ENCODE measurements around the gene IFI6. TPM values are rescaled to one million over a fixed set of nuclear protein-coding genes. Genes with fewer than 3 reads are reported as not detected.

The IFI6 gene
- total and polyA plus RNA-seq, 2 donors (not counting 1 experiment from before 2014, with no cell fraction given): 11.7 to 12.0 TPM

DNA sequence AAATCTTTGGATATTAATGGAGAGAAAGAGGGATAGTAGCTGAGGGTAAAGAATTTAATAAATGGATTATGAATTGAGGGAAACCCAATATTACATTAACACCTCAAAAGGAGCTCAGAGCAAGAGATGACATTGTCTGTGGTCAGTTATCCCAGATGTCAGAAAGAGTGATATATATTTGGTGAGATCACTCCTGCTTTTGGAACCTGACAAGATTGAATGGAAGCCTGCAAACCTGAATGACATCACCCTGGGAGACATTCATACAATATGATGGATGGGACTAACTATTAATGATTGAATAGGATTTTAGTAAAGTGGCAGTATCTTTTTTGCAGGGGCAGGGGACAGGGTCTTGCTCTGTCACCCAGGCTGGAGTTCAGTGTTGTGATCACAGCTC is 6.8 kb upstream of the IFI6 start:
- Mint-ChIP-seq H3K9me3 (ENCODE audit: insufficient read depth) (peaks cover 9% of the 10 kb centered on the region), H3K4me3 (no peak overlapping the region), H3K4me1 (no peaks in the 10 kb centered on the region), H3K27ac (no peak overlapping the region), H3K27me3 (no peaks in the 10 kb centered on the region)
- TF ChIP-seq, protein P1, sequence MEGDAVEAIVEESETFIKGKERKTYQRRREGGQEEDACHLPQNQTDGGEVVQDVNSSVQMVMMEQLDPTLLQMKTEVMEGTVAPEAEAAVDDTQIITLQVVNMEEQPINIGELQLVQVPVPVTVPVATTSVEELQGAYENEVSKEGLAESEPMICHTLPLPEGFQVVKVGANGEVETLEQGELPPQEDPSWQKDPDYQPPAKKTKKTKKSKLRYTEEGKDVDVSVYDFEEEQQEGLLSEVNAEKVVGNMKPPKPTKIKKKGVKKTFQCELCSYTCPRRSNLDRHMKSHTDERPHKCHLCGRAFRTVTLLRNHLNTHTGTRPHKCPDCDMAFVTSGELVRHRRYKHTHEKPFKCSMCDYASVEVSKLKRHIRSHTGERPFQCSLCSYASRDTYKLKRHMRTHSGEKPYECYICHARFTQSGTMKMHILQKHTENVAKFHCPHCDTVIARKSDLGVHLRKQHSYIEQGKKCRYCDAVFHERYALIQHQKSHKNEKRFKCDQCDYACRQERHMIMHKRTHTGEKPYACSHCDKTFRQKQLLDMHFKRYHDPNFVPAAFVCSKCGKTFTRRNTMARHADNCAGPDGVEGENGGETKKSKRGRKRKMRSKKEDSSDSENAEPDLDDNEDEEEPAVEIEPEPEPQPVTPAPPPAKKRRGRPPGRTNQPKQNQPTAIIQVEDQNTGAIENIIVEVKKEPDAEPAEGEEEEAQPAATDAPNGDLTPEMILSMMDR (IDR thresholded peaks at IDR 0.05): no peak
- TF ChIP-seq EZH2 (IDR thresholded peaks at IDR 0.05; ENCODE audit: borderline replicate concordance, insufficient read depth, low read depth, low read length, poor library complexity, severe bottlenecking): no peak
- Histone ChIP-seq H3K36me3 (replicated peaks in 1 of 2; ENCODE audit: control extremely low read depth in 1 of 2, control insufficient read depth in 1 of 2, extremely low read depth in 1 of 2, insufficient read depth in 2 of 2, low read length in 1 of 2) (no peaks in the 10 kb centered on the region), H3K9me3 (ENCODE audit: control extremely low read depth in 1 of 3, control insufficient read depth in 2 of 3, insufficient read depth in 1 of 3, low read length in 2 of 3) (peaks cover 0 to 23% (median 19%) of the 10 kb centered on the region in 3 donors), H3K4me2 (replicated peaks; ENCODE audit: low read depth, low read length, poor library complexity, severe bottlenecking) (no peak overlapping the region), H3K9ac (ENCODE audit: low read length) (no peak overlapping the region), H3K27ac (ENCODE audit: low read length in 2 of 2) (no peak overlapping the region), H3K4me3 (ENCODE audit: control extremely low read depth in 1 of 5, extremely low read depth in 1 of 5, insufficient read depth in 1 of 5, low read depth in 2 of 5, low read length in 4 of 5) (no peak overlapping the region), H3K27me3 (replicated peaks in 1 of 4; ENCODE audit: control extremely low read depth in 1 of 4, control insufficient read depth in 3 of 4, insufficient read depth in 4 of 4, low read length in 3 of 4) (no peaks in the 10 kb centered on the region), H3K79me2 (ENCODE audit: control insufficient read depth, insufficient read depth, low read length) (no peaks in the 10 kb centered on the region), H4K20me1 (ENCODE audit: control insufficient read depth, insufficient read depth, low read length, poor library complexity, severe bottlenecking) (no peaks in the 10 kb centered on the region), H3K4me1 (ENCODE audit: control insufficient read depth in 2 of 2, insufficient read depth in 2 of 2, low read length in 2 of 2) (no peaks in the 10 kb centered on the region), H2AFZ (ENCODE audit: insufficient read depth, low read depth, low read length, poor library complexity, severe bottlenecking) (no peak overlapping the region)
- intact Hi-C loops (cut with micrococcal nuclease): no loop called here
- POLR2A ChIA-PET: no interaction called here
- CTCF ChIA-PET: interaction anchor here (0.6 to 1.7 kb wide), 3 partner anchors 9 to 370 kb away, joined by 3 to 5 read pairs (median 4); partner anchors contain the start of gene FAM76A
- ATAC-seq (ENCODE audit: low read depth) (no peak), DNase-seq (no peak)

DNA sequence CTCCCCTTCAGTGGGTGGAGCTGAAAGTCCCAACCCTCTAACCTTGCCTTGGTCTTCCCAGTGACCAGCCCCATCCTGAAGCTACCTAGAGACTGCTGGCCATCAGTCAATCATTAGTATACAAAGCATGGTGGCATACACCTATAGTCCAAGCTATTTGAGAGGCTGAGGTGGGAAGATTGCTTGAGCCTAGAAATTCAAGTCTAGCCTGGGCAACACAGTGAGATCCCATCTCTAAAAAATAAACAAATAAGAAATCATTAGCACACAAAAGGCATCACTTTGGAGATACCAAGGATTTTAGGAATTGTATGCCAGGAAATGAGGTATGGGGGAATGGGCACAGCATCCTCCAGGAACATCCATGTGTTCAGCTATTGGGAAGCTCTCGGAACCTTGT is 4.4 kb upstream of the IFI6 start:
- Histone ChIP-seq H3K4me2 (replicated peaks; ENCODE audit: low read depth, low read length, poor library complexity, severe bottlenecking) (no peak overlapping the region), H3K4me3 (ENCODE audit: control extremely low read depth in 1 of 5, extremely low read depth in 1 of 5, insufficient read depth in 1 of 5, low read depth in 2 of 5, low read length in 4 of 5) (no peak overlapping the region), H2AFZ (ENCODE audit: insufficient read depth, low read depth, low read length, poor library complexity, severe bottlenecking) (no peak overlapping the region), H3K79me2 (ENCODE audit: control insufficient read depth, insufficient read depth, low read length) (peaks cover 5% of the 10 kb centered on the region), H3K27ac (ENCODE audit: low read length in 2 of 2) (no peak overlapping the region), H3K9ac (ENCODE audit: low read length) (no peak overlapping the region), H3K9me3 (ENCODE audit: control extremely low read depth in 1 of 3, control insufficient read depth in 2 of 3, insufficient read depth in 1 of 3, low read length in 2 of 3) (peaks cover 0 to 17% (median 14%) of the 10 kb centered on the region in 3 donors), H3K27me3 (replicated peaks in 1 of 4; ENCODE audit: control extremely low read depth in 1 of 4, control insufficient read depth in 3 of 4, insufficient read depth in 4 of 4, low read length in 3 of 4) (no peaks in the 10 kb centered on the region), H3K4me1 (ENCODE audit: control insufficient read depth in 2 of 2, insufficient read depth in 2 of 2, low read length in 2 of 2) (peaks cover 11 to 14% of the 10 kb centered on the region in 2 donors), H3K36me3 (replicated peaks in 1 of 2; ENCODE audit: control extremely low read depth in 1 of 2, control insufficient read depth in 1 of 2, extremely low read depth in 1 of 2, insufficient read depth in 2 of 2, low read length in 1 of 2) (no peaks in the 10 kb centered on the region), H4K20me1 (ENCODE audit: control insufficient read depth, insufficient read depth, low read length, poor library complexity, severe bottlenecking) (no peaks in the 10 kb centered on the region)
- H3K4me3 Mint-ChIP-seq: no peak overlapping the region
- H3K4me1 Mint-ChIP-seq: peaks cover 12% of the 10 kb centered on the region
- ChIA-PET CTCF (interaction anchor here (0.7 to 0.8 kb wide), 2 partner anchors 9 to 618 kb away, joined by 3 read pairs; no protein-coding TSS in a partner anchor), POLR2A (no interaction called here)
- intact Hi-C loops (cut with micrococcal nuclease): no loop called here
- no peak for TF ChIP-seq EZH2 (IDR thresholded peaks at IDR 0.05; ENCODE audit: borderline replicate concordance, insufficient read depth, low read depth, low read length, poor library complexity, severe bottlenecking)
- TF ChIP-seq, protein P1 (IDR thresholded peaks at IDR 0.05): no peak
- H3K27ac Mint-ChIP-seq: no peak overlapping the region
- H3K9me3 Mint-ChIP-seq (ENCODE audit: insufficient read depth): peaks cover 1% of the 10 kb centered on the region
- DNase-seq (no peak), ATAC-seq (ENCODE audit: low read depth) (no peak)
- no CpG with 5 or more reads among the region's 1 CpG for WGBS (ENCODE audit: insufficient coverage)
- H3K27me3 Mint-ChIP-seq: no peaks in the 10 kb centered on the region

All from B cell (primary cell).